Natural killer cell (primary cell): ENCODE measurements around the gene NR1I2. TPM values are rescaled to one million over a fixed set of nuclear protein-coding genes. Genes with fewer than 3 reads are reported as not detected.

Source experiments
- ATAC-seq, 3 donors: fragments of 150-1000 bp in 2 of 3; fragments of 200-7000 bp in 1 of 3; cut with Tn5 transposase; 1 replicate in 1 of 3; 2 replicates in 2 of 3; pipeline ENCODE4 v1.10.0; 2021; ENCODE audit warnings: mild to moderate bottlenecking in 2 of 3, moderate library complexity in 2 of 3
- DNase-seq, 2 donors: peaks; one replicate each; pipeline versions ENCODE4 v3.0.0 to v3.0.0-alpha.2; 2013 to 2021; ENCODE audit warnings: mixed read lengths in 1 of 2
- H3K27ac ChIP-seq: one replicate; pipeline ENCODE4 v1.5.1; 2013; ENCODE audit warnings: mild to moderate bottlenecking, low read length
- H3K27me3 ChIP-seq: one replicate; pipeline ENCODE4 v1.6.1; 2013; ENCODE audit warnings: low read length; ENCODE audit not compliant: control insufficient read depth, insufficient read depth
- H3K36me3 ChIP-seq: one replicate; pipeline ENCODE4 v1.6.1; 2013; ENCODE audit warnings: low read length; ENCODE audit not compliant: control insufficient read depth, insufficient read depth
- H3K4me1 ChIP-seq: one replicate; pipeline ENCODE4 v1.6.1; 2013; ENCODE audit warnings: low read length; ENCODE audit not compliant: control insufficient read depth, insufficient read depth
- H3K4me3 ChIP-seq: one replicate; pipeline ENCODE4 v1.5.1; 2013; ENCODE audit warnings: low read length
- H3K9me3 ChIP-seq: one replicate; pipeline ENCODE4 v1.6.1; 2013; ENCODE audit warnings: low read length; ENCODE audit not compliant: control insufficient read depth, insufficient read depth
- H3K27ac Mint-ChIP-seq, 2 donors: one replicate each; pipeline ENCODE4 v1.8.0; 2022; ENCODE audit warnings: mild to moderate bottlenecking in 2 of 2, mixed read lengths in 2 of 2, moderate library complexity in 1 of 2
- H3K27me3 Mint-ChIP-seq, 2 donors: one replicate each; pipeline ENCODE4 v1.8.0; 2022; ENCODE audit warnings: low read depth in 2 of 2, mixed read lengths in 2 of 2
- H3K36me3 Mint-ChIP-seq: one replicate; pipeline ENCODE4 v1.8.0; 2022; ENCODE audit warnings: mixed read lengths
- H3K4me1 Mint-ChIP-seq, 2 donors: one replicate each; pipeline ENCODE4 v1.8.0; 2022; ENCODE audit warnings: mixed read lengths in 2 of 2
- H3K4me3 Mint-ChIP-seq: one replicate; pipeline ENCODE4 v1.8.0; 2022; ENCODE audit warnings: mild to moderate bottlenecking, moderate library complexity, mixed read lengths
- H3K9me3 Mint-ChIP-seq, 2 donors: one replicate each; pipeline ENCODE4 v1.8.0; 2022; ENCODE audit warnings: mixed read lengths in 2 of 2
- WGBS: methylation state at CpG from one replicate; pipeline ENCODE4 v1.1.7; 2013; ENCODE audit warnings: missing lambda C conversion rate; ENCODE audit not compliant: insufficient coverage; 5-methylcytosine and 5-hydroxymethylcytosine counted together
- intact Hi-C: fragments of 100-400 bp; cut with micrococcal nuclease; formaldehyde crosslinking; loops from one replicate; pipeline ENCODE4 v1.14.2; 2022
- total RNA-seq, 4 donors: library from RNA; stranded (reverse); fragments of 120-200 nt in 1 of 4; gene quantifications; one replicate each; pipeline versions ENCODE4 v1.2.3 to v1.2.4, GENCODE V29; 2013 to 2022
- TF ChIP-seq, protein P1 (sequence below): fragments of 200-600 bp; IDR thresholded peaks from one replicate; pipeline ENCODE4 v1.8.0; 2022; ENCODE audit warnings: antibody characterized with exemption

The NR1I2 gene
- total RNA-seq, 3 donors from 2014 or later (not counting 1 experiment from before 2014, with no cell fraction given): 0.13 to 0.25 (median 0.16) TPM

GRCh38 chr3:119783883-119784282 lies 2.0 kb downstream of the NR1I2 start:
- Mint-ChIP-seq H3K4me3 (no peak overlapping the region), H3K36me3 (no peaks in the 10 kb centered on the region), H3K9me3 (no peaks in the 10 kb centered on the region), H3K27me3 (peaks cover 3 to 7% of the 10 kb centered on the region in 2 donors), H3K4me1 (no peaks in the 10 kb centered on the region), H3K27ac (no peak overlapping the region)
- no peaks in the 10 kb centered on the region for H3K9me3 ChIP-seq
- H3K4me1 ChIP-seq: no peaks in the 10 kb centered on the region
- H3K27ac ChIP-seq: no peak overlapping the region
- TF ChIP-seq, protein P1, sequence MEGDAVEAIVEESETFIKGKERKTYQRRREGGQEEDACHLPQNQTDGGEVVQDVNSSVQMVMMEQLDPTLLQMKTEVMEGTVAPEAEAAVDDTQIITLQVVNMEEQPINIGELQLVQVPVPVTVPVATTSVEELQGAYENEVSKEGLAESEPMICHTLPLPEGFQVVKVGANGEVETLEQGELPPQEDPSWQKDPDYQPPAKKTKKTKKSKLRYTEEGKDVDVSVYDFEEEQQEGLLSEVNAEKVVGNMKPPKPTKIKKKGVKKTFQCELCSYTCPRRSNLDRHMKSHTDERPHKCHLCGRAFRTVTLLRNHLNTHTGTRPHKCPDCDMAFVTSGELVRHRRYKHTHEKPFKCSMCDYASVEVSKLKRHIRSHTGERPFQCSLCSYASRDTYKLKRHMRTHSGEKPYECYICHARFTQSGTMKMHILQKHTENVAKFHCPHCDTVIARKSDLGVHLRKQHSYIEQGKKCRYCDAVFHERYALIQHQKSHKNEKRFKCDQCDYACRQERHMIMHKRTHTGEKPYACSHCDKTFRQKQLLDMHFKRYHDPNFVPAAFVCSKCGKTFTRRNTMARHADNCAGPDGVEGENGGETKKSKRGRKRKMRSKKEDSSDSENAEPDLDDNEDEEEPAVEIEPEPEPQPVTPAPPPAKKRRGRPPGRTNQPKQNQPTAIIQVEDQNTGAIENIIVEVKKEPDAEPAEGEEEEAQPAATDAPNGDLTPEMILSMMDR: no peak
- WGBS: 53% methylated on average over 6 of the region's 7 CpGs
- intact Hi-C loops: no loop called here
- ATAC-seq (no peak), DNase-seq (no peak)
- H3K4me3 ChIP-seq: no peak overlapping the region
- H3K27me3 ChIP-seq: no peaks in the 10 kb centered on the region
- H3K36me3 ChIP-seq: no peaks in the 10 kb centered on the region

DNA sequence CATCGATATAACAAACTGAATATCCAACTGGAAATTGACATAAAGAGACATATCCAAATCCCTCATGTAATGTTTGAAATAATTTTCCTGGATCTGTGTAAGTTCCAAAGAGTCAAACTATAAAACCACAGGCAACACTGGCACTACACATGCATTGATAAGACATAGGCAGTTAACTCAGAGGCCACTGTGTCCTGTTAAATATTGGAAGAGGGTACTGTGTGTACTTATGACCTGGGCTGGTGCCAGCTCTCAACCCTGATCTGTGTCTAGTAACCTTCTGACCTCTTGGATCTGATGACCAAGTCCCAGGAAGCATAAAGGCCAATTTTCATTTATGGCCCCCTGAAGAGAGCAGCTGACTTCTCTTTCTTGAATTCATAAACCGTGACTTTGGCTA lies 4.5 kb downstream of the NR1I2 start:
- no peaks in the 10 kb centered on the region for H3K36me3 Mint-ChIP-seq
- H3K27ac Mint-ChIP-seq: no peak overlapping the region

GRCh38 chr3:119790369-119790768 lies 8.5 kb downstream of the NR1I2 start:
- Histone ChIP-seq H3K27me3 (no peaks in the 10 kb centered on the region), H3K4me3 (no peak overlapping the region), H3K36me3 (no peaks in the 10 kb centered on the region), H3K9me3 (no peaks in the 10 kb centered on the region), H3K4me1 (no peaks in the 10 kb centered on the region), H3K27ac (no peak overlapping the region)
- no peaks in the 10 kb centered on the region for H3K9me3 Mint-ChIP-seq
- H3K27ac Mint-ChIP-seq: no peak overlapping the region
- no peaks in the 10 kb centered on the region for H3K4me1 Mint-ChIP-seq
- peaks cover 0 to 1% of the 10 kb centered on the region in 2 donors for H3K27me3 Mint-ChIP-seq
- DNase-seq (no peak), ATAC-seq (no peak)
- WGBS: 90% methylated on average over 2 of the region's 3 CpGs
- intact Hi-C loops: no loop called here
- TF ChIP-seq, protein P1: no peak
- no peaks in the 10 kb centered on the region for H3K36me3 Mint-ChIP-seq
- H3K4me3 Mint-ChIP-seq: no peak overlapping the region

More for the DNA sequence above, 4.5 kb downstream of the NR1I2 start:
- Histone ChIP-seq H3K36me3 (no peaks in the 10 kb centered on the region), H3K4me3 (no peak overlapping the region), H3K9me3 (no peaks in the 10 kb centered on the region), H3K4me1 (no peaks in the 10 kb centered on the region), H3K27ac (no peak overlapping the region), H3K27me3 (no peaks in the 10 kb centered on the region)
- intact Hi-C loops: no loop called here
- H3K4me1 Mint-ChIP-seq: no peaks in the 10 kb centered on the region
- peaks cover 3 to 7% of the 10 kb centered on the region in 2 donors for H3K27me3 Mint-ChIP-seq
- H3K9me3 Mint-ChIP-seq: no peaks in the 10 kb centered on the region
- TF ChIP-seq, protein P1: no peak
- ATAC-seq: no peak
- WGBS: 94% methylated on average over 2 of the region's 2 CpGs
- no peak overlapping the region for H3K4me3 Mint-ChIP-seq
- DNase-seq: no peak

DNA sequence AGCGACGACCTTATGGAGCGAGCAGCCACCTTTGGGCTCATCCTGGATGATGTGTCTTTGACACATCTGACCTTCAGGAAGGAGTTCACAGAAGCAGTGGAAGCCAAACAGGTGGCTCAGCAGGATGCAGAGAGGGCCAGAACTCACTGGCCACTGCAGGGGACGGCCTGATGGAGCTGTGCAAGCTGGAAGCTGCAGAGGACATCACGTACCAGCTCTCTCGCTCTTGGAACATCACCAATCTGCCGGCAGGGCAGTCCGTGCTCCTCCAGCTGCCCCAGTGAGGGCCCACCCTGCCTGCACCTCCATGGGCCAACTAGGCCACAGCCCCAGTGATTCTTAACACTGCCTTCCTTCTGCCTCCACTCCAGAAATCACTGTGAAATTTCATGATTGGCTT lies 10.4 kb downstream of the NR1I2 start:
- H3K36me3 Mint-ChIP-seq: no peaks in the 10 kb centered on the region
- no peak overlapping the region for H3K27ac Mint-ChIP-seq
- peaks cover 0 to 12% of the 10 kb centered on the region in 2 donors for H3K27me3 Mint-ChIP-seq
- no peaks in the 10 kb centered on the region for H3K9me3 Mint-ChIP-seq
- DNase-seq (no peak), ATAC-seq (no peak)
- Histone ChIP-seq H3K4me3 (no peak overlapping the region), H3K27me3 (no peaks in the 10 kb centered on the region), H3K27ac (no peak overlapping the region), H3K36me3 (no peaks in the 10 kb centered on the region), H3K9me3 (no peaks in the 10 kb centered on the region), H3K4me1 (no peaks in the 10 kb centered on the region)
- no peak overlapping the region for H3K4me3 Mint-ChIP-seq
- TF ChIP-seq, protein P1: no peak
- intact Hi-C loops: no loop called here
- H3K4me1 Mint-ChIP-seq: no peaks in the 10 kb centered on the region
- WGBS: 96% methylated on average over 8 of the region's 8 CpGs
